ENCODE data around the gene ADARB1. TPM values are rescaled to one million over a fixed set of nuclear protein-coding genes. Genes with fewer than 3 reads are reported as not detected.

ADARB1 gene
- total and polyA plus RNA-seq, 9 of the 15 experiments (the other 6 are each of a cell fraction or from before 2014, with no cell fraction given), result 6.7 to 16.0 (median 8.3) TPM

DNA sequence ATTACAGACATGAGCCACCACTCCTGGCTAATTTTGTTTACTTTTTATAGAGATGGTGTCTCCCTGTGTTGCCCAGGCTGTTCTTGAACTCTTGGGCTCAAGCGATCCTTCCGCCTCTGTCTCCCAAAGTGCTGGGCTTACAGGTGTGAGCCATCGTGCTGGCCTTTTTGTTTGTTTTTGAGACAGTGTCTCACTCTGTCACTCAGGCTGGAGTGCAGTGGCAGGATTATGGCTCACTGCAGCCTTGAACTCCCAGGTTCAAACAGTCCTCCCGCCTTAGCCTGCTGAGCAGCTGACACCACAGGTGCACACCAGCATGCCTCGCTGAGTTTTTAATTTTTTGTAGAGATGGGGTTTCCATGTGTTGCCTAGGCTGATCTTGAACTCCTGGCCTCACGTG is 49.1 kb downstream of the ADARB1 start (continued):
- no peak for TF ChIP-seq ARID3B (CRISPR knock-in tag; IDR thresholded peaks at IDR 0.05; ENCODE audit: borderline replicate concordance)
- no peak for TF ChIP-seq KDM1A (IDR thresholded peaks at IDR 0.05)
- TF ChIP-seq ZNF830 (CRISPR knock-in tag; IDR thresholded peaks at IDR 0.05), result no peak
- no peak for TF ChIP-seq PTRF (tag; IDR thresholded peaks at IDR 0.05)
- no peak for TF ChIP-seq ZNF695 (CRISPR knock-in tag; IDR thresholded peaks at IDR 0.05)
- TF ChIP-seq AFF4 (CRISPR knock-in tag; IDR thresholded peaks at IDR 0.05), result no peak
- TF ChIP-seq LCOR (CRISPR knock-in tag; IDR thresholded peaks at IDR 0.05), result no peak

Data from K562 (cell line).